GM12875 (cell line): Measurements from ENCODE around the gene LEF1.

Experiments used
- H3K4me3 ChIP-seq: one replicate; pipeline ENCODE4 v1.5.1; 2011; ENCODE audit warnings: low read depth, low read length, control low read depth
- TF ChIP-seq, protein P1 (sequence below): IDR thresholded peaks from 2 replicates; pipeline ENCODE4 v1.5.1; 2011; ENCODE audit warnings: low read depth, mild to moderate bottlenecking, control low read depth, inconsistent platforms, low read length, moderate library complexity, borderline replicate concordance; ENCODE audit not compliant: insufficient read depth

Gene LEF1

DNA sequence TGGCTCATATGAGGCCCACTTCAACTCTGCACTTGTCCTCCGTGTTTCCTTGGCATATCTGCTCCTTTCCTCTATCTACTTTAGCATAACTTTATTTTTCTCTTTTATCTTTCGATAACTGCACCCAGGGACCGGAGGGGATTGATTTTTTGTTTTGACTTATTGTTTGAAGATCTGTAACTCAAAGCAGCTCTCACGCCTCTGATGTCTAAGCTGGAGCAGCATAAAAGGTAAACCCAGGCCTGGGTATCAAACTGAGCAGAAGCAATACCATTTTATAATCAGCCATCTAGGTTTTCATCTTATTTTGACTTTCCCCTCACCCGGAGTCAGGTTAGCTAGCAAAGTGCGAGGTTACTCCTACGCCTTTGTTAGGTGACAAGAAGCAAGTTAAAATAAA, 28.4 kb downstream of the LEF1 start:
- TF ChIP-seq, protein P1, sequence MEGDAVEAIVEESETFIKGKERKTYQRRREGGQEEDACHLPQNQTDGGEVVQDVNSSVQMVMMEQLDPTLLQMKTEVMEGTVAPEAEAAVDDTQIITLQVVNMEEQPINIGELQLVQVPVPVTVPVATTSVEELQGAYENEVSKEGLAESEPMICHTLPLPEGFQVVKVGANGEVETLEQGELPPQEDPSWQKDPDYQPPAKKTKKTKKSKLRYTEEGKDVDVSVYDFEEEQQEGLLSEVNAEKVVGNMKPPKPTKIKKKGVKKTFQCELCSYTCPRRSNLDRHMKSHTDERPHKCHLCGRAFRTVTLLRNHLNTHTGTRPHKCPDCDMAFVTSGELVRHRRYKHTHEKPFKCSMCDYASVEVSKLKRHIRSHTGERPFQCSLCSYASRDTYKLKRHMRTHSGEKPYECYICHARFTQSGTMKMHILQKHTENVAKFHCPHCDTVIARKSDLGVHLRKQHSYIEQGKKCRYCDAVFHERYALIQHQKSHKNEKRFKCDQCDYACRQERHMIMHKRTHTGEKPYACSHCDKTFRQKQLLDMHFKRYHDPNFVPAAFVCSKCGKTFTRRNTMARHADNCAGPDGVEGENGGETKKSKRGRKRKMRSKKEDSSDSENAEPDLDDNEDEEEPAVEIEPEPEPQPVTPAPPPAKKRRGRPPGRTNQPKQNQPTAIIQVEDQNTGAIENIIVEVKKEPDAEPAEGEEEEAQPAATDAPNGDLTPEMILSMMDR = no peak
- H3K4me3 ChIP-seq = no peak overlapping the region

DNA sequence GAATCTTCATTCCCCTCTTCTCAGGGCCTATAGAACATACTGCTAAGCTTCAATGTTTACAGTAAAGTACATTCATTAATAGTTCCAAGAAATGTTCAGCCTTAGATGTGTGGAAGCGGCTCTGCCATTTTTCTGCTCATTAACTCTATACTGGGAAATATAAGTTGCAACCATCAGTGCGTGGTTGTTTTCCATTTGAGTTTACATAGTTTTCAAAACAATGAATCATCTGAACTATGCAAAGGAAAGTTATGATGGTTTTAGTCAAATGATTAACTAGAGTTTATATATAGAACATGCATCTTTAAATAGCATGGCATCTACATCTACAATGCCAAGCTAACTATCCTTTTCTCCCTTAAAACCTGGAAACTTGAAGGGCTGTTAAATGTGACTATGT, 29.6 kb downstream of the LEF1 start:
- no peak overlapping the region for H3K4me3 ChIP-seq
- TF ChIP-seq, protein P1 = no peak

DNA sequence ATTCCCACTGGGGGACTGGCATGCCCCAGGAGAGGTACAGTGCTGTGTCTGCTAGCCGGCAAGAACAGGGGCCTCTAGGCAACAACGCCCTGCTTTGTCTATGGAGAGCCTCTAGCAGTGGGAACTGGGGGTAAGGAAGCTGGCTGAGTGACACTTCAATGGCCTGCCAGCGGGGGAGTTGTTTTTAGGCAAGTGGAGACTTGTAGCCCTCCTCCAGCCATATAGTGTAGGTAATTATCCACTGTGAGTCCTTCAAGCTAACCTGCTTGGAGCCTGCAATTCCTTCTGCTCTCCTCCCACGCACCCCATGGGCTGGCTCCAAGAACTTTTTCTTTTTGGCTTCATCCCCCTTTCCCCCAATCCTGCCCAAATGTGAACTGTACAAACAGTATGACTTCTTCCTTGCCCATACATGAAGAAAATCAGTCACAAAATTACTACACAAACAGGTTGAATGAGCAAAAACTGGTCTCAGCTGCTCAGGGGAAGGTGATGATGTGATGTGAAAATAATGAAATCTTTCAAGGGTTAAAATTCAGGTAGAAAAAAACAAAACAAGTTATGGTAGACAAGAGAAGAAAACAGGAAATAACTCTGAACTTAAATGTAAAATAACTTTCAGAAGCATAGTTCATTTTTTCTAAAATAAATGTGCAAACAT, 33.1 kb downstream of the LEF1 start:
- TF ChIP-seq, protein P1 = 0 out of 2 replicates have a peak, but pooled peaks have one; percentile 10
- H3K4me3 ChIP-seq = no peak overlapping the region

DNA sequence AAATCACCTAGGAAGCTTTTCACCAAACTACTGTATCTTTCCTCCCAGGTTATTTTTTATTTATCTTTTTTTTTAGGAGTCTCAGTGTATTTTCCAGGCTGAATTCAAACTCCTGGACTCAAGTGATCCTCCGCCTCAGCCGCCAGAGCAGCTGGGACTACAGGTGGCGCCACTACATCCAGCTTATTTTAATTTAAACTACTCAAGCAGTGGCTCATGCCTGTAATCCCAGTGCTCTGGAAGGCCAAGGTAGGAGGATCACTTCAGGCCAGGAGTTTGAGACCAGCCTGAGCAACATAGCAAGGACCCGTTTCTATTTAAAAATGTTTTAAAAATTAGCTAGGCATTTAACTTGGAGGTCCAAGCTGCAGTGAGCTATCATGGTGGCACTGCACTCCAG, 37.8 kb downstream of the LEF1 start:
- H3K4me3 ChIP-seq = no peak overlapping the region
- TF ChIP-seq, protein P1 = no peak

DNA sequence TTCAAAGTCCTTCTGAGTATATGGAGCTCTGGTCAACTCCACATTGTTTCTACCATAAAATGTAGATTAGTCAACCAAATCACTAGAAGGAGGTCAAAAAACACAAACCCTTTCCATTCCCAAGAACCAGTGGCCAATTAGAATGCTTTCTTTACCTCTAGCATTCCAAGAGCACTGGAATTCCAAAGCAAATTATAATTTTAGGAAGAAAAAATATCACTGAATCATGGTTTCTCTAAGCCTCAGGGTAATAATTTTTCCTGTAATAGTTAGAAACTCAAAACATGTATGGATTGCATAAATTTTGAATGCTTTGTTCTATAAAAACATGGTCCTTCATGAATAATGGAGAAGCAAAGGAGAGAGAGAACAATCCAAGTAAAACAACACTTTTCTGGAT, 39.5 kb downstream of the LEF1 start:
- TF ChIP-seq, protein P1 = no peak
- no peak overlapping the region for H3K4me3 ChIP-seq

DNA sequence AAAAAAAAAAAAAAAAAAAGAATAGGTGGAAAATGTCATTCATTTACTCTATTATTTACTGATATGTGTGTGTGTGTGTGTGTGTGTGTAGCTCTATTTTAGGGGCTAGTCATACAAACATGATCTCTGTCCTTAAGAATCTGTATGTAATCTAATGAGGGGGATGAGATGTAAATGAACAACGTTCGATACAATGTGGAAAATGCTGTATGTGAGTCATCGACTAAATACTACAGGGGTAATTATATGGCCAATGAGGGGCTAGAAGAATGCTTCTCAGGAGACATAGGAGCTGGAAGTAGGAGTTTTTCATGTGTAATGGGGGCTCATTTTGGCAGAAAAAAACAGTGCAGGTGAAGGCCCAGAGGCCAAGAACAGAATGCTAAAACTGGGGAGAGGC, 41.9 kb downstream of the LEF1 start:
- TF ChIP-seq, protein P1 = no peak
- no peak overlapping the region for H3K4me3 ChIP-seq

DNA sequence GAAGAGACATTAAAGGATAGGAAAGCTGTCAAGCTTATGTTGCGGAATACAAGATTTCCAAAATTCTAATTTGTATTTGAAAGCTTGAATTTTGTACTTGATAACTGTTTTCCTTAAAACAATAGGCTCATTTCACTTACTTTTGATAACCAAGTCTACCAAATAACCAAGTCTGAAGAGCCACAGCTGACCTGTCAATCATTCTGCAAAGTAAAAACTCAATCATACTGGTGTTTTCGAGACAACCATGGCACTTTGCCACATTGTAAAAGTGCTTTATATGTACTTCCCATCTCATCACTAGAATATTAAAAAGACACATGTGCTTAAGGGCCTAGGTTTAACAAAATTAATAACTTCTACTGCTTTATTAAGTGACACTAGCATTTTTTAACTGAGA, 47.9 kb downstream of the LEF1 start:
- TF ChIP-seq, protein P1 = no peak
- H3K4me3 ChIP-seq = no peak overlapping the region
